ENCODE results near the gene TRAF2.

Gene TRAF2

GRCh38 chr9:136949817-136950655, 63.7 kb downstream of the TRAF2 start:
- peak; percentile 70 for DNase-seq

- no peak for DNase-seq
Measured at GRCh38 chr9:136950656-136951276, 64.5 kb downstream of the TRAF2 start.

- DNase-seq = no peak
Measured at GRCh38 chr9:136951541-136952320, 65.4 kb downstream of the TRAF2 start, which contains the start of gene LCN12. TSS of gene LCN12 (plus strand) at chr9:136952273. CDS start at chr9:136952328, 55 bp downstream.

DNA sequence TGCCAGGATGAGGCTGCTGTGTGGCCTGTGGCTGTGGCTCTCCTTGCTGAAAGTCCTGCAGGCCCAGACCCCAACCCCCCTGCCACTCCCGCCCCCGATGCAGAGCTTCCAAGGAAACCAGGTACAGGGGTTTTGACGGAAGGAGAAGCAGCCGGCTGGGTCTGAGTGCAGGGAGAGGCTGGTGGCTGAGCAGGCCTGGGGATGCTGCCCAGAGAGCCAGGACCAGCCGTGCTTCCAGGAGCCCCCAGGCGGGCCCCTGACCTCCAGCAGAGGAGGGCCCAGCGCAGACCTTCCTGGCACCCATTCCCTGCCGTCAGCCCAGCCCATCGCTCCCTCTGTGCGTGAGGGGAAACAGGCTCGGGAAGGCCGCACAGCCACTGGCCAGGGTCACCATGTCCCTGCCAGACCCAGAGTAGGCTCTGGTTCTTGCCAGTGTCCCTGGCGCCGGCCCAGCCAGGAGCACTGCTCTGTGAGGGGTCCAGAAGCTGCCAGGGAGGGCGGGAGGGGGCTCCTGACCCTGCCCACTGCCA, 66.1 kb downstream of the TRAF2 start:
- DNase-seq = no peak

DNA sequence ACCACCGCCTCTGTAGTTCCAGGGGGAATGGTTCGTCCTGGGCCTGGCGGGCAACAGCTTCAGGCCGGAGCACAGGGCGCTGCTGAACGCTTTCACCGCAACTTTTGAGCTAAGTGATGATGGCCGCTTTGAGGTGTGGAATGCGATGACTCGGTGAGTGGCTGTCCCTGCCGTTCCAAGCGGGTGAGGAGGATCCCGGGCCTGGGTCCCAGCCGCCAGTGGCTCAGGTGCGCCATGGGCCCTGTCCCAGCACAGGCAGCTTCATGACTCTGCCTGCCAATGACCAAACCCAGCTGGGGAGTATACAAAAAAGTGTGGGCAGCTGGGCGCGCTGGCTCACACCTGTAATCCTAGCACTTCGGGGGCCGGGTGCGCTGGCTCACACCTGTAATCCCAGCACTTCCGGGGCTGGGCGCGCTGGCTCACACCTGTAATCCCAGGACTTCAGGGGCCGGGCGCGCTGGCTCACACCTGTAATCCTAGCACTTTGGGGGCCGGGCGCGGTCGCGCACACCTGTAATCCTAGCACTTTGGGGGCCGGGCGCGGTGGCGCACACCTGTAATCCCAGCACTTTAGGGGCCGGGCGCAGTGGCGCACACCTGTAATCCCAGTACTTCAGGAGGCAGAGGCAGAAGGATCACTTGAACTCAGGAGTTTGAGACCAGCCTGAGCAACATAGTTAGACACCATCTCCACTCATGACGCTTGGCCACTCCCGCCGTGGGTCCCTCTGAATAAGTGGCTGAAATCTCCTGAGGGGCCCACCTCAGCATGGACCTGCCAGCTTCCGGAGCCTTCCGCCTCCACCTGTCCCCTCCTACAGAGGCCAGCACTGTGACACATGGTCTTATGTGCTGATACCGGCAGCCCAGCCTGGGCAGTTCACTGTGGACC, 66.8 kb downstream of the TRAF2 start:
- no peak for DNase-seq

- no peak for DNase-seq
Measured at GRCh38 chr9:136953771-136954269, 67.5 kb downstream of the TRAF2 start.

DNA sequence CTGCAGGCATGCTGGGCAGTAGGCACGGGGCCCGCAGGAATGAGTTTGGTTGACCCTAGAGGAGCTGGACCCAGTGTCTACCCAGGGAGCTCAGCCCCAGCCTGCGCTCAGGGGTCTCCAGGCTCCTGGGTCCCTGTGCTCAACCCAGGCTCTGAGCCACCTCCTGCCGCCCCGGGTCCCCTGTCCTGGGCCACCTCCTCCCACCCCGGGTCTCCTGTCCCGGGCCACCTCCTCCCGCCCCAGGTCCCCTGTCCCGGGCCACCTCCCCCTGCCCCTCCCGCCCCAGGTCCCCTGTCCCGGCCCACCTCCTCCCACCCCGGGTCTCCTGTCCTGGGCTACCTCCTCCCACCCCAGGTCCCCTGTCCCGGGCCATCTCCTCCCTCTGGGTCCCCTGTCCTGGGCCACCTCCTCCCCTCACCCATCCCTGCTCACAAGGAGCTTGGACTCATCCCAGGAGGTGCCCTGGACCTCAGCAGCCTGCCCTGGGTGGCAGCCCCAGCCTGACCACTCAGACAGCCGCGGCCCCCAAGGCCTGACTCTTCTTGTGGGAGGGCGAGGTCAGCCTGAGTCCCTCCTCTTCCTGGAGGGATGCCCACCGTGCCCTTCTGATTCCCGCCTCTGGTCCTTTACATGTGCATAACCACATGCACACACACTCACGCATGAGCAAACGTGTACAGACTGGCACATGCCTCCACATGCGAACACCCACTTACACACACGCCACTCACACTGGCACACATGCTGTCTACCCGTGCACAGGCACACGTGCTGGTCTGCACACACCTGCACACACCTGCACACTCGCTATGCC, 68.2 kb downstream of the TRAF2 start:
- DNase-seq = no peak

GRCh38 chr9:136955202-136955942, 69.1 kb downstream of the TRAF2 start:
- no peak for DNase-seq

GRCh38 chr9:136955943-136956335, 69.6 kb downstream of the TRAF2 start:
- DNase-seq = no peak

DNA sequence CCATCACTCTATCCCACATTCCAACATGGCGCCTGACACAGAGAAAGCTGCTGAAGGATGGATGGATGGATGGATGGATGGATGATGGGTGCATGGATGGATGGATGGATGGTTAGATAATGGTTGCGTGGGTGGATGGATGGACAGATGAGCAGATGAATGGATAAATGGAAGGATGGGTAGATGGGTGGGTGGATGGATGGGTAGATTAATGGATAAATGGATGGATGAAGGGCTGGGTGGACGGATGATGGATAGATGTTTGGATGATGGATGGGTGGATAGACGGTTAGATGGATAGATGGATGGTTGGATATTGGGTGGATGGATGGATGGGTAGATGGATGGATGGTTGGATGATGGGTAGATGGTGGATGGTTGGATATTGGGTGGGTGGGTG, 70.3 kb downstream of the TRAF2 start:
- DNase-seq = no peak

GRCh38 chr9:136957461-136957860, 71.1 kb downstream of the TRAF2 start:
- no peak for DNase-seq

DNA sequence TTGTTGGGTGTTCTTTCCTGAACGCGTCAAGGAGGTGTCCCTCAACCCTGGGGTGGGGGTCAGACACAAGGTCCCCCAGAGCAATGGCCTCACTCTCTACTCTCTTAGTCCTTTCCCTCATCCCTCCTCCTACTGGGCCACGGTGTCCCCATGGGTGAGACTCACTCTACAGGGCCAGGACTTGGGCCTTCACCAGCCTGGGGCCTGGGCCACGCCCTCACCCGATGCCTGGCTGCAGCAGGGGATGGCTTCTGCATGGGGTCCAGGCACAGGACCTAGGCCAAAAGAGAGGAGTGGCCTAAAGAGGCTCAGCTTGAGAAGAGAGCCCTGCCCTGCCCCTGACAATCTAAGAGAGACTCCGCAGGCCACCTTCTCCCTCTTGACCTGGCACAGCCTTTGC, 71.6 kb downstream of the TRAF2 start:
- DNase-seq = no peak

GRCh38 chr9:136958473-136958872, 72.2 kb downstream of the TRAF2 start:
- no peak for DNase-seq

GRCh38 chr9:136958898-136959850, 72.9 kb downstream of the TRAF2 start:
- DNase-seq = no peak

DNA sequence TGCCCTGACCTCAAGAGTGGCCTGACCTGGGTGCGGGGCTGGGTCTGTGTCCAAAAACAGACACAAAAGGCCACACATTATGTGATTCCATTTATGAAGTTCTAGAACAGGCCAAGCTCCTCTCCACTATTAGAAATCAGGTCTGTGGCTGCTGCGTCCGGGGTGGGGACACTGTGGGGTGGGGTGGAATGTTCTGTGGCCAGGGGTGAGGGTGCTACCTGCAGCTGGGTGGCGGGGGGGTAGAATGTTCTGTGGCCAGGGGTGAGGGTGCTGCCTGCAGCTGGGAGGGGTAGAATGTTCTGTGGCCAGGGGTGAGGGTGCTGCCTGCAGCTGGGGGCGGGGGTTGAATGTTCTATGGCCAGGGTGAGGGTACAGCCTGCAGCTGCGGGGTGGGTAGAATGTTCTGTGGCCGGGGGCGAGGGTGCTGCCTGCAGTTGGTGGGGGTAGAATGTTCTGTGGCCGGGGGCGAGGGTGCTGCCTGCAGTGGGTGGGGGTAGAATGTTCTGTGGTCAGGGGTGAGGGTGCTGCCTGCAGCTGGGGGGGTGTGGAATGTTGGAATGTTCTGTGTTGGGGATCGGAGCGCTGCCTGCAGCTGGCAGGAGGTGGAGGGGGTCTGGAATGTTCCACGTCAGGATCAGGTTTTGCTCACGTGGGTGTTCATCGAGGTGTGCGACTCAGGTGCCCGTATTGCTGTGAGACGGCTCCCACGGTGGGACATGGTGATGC, 74.1 kb downstream of the TRAF2 start:
- no peak for DNase-seq

GRCh38 chr9:136960938-136961275, 74.6 kb downstream of the TRAF2 start:
- no peak for DNase-seq

DNA sequence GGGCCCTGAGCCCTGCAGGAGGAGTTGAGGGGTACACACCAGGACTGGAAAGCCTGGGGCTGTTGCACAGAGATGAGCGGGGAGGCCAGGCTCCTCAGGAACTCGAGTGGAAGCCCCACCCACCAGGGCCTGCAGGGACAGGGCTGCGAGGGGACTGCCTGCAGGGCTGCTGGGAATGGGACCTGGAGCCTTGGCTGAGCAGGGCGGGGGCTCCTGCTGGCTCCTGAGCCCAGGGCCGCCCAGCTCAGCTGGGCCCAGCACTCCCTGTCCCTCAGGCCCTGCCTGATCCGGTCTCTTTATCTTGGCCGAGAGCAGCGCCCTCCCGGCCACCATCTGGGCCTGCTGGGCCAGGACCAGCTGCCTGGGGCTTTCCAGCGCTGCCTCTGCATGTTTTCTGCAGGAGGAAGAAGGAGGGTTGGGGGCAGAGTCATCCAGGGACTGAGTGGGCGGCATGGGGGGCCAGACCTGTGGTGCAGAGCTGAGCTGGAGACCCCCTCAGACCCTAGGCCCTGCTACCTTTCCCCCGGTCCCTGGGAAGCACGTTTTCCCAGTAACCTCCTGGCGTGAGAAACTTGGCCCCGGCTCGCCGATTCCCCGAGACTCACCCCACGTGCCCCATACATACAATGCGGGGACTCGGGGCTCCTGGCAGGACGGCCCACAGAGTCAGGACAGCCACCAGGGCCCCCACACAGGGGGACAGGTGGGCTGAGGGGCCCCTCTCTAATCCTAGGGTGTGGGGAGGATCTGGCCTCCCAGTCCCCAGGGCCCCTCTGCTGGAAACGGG, 75.2 kb downstream of the TRAF2 start:
- no peak for DNase-seq

GRCh38 chr9:136962163-136962562, 75.8 kb downstream of the TRAF2 start:
- no peak for DNase-seq
